Endothelial cell of umbilical vein (primary cell): ENCODE results near the gene GLRA1.

Experiments used
- EZH2 ChIP-seq: IDR thresholded peaks from 2 replicates; pipeline ENCODE4 v1.6.1; 2012; ENCODE audit warnings: borderline replicate concordance, low read depth, mild to moderate bottlenecking, moderate library complexity, low read length, inconsistent platforms; ENCODE audit not compliant: severe bottlenecking
- JUN ChIP-seq: IDR thresholded peaks from 2 replicates; pipeline ENCODE4 v1.6.1; 2011; ENCODE audit warnings: borderline replicate concordance, low read depth; ENCODE audit not compliant: insufficient read length, insufficient read depth
- MAX ChIP-seq: IDR thresholded peaks from 2 replicates; pipeline ENCODE4 v1.6.1; 2011; ENCODE audit not compliant: insufficient read depth, insufficient read length
- POLR2A ChIP-seq: IDR thresholded peaks from 2 replicates; pipeline ENCODE4 v1.6.1; 2012; ENCODE audit warnings: low read depth, mild to moderate bottlenecking, control low read depth, low read length
- POLR2AphosphoS5 ChIP-seq: IDR thresholded peaks from 2 replicates; pipeline ENCODE4 v1.6.1; 2012; ENCODE audit warnings: low read depth, mild to moderate bottlenecking, control low read depth, low read length, moderate library complexity; ENCODE audit not compliant: insufficient read depth
- TF ChIP-seq, protein P1 (sequence below), 2 donors: IDR thresholded peaks; 1 replicate in 1 of 2; 2 replicates in 1 of 2; pipeline ENCODE4 v1.5.1; 2011; ENCODE audit warnings: low read length in 2 of 2, mild to moderate bottlenecking in 2 of 2, moderate library complexity in 2 of 2, control low read depth in 1 of 2, inconsistent platforms in 1 of 2, low read depth in 1 of 2; ENCODE audit not compliant: insufficient read depth in 1 of 2; ENCODE audit errors: extremely low read depth in 1 of 2

DNA sequence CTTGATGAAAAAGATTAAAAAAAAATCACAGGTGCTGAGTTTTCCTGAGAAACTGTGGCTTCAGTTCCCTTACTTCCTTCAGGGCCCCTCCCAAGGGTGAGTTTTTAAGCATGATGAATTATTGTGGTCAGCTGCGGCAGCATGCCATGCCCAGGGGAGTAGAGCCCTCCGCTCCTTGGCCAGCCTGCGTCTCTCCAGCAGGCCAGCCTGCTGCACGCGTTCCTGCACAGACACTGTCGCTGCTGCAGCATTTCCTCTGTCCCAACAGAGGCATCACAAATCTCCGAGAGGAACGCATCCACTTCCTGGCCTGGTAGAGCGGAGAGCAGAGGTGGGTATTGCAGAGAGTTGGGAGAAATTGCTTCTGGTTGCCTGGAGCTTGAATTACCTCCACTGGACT is 26.1 kb upstream of the GLRA1 start:
- TF ChIP-seq, protein P1, sequence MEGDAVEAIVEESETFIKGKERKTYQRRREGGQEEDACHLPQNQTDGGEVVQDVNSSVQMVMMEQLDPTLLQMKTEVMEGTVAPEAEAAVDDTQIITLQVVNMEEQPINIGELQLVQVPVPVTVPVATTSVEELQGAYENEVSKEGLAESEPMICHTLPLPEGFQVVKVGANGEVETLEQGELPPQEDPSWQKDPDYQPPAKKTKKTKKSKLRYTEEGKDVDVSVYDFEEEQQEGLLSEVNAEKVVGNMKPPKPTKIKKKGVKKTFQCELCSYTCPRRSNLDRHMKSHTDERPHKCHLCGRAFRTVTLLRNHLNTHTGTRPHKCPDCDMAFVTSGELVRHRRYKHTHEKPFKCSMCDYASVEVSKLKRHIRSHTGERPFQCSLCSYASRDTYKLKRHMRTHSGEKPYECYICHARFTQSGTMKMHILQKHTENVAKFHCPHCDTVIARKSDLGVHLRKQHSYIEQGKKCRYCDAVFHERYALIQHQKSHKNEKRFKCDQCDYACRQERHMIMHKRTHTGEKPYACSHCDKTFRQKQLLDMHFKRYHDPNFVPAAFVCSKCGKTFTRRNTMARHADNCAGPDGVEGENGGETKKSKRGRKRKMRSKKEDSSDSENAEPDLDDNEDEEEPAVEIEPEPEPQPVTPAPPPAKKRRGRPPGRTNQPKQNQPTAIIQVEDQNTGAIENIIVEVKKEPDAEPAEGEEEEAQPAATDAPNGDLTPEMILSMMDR (IDR thresholded peaks at IDR 0.05; ENCODE audit: extremely low read depth in 1 of 2, insufficient read depth in 1 of 2, low read depth in 1 of 2, low read length in 2 of 2): no peak
- TF ChIP-seq POLR2AphosphoS5 (no peak), POLR2A (no peak), MAX (no peak), EZH2 (no peak), JUN (no peak)
